ENCODE results near the gene BNIP2.

DNA sequence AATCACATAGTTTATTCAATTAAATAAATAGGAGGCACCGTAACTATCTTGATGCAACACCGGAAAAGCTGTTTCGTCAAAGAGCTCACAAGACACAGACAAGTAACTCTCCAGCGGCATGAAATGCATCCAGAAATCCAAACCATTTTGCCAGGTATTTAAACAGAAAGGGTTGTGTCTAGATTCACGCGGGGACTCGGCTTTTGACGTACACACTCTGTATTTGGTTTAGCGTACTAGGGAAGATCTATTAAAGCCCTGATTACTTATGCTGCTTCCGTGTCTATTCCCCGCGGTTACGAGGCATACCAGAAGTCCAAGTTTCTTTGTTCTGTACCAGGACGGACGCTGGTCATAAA, 718 bp downstream of the BNIP2 start:
- TF ChIP-seq YY1 (IDR thresholded peaks at IDR 0.05; ENCODE audit: insufficient read depth, insufficient read length) (no peak), ZNF274 (IDR thresholded peaks at IDR 0.05; ENCODE audit: low read depth, low read length) (no peak), SUZ12 (IDR thresholded peaks at IDR 0.05; ENCODE audit: extremely low read depth, insufficient read depth, insufficient read length) (no peak)
